Measurements from ENCODE around the gene ELP5. TPM values are rescaled to one million over a fixed set of nuclear protein-coding genes. Genes with fewer than 3 reads are reported as not detected.

The ELP5 gene
- total RNA-seq, 1 experiment from 2014 or later = 58.2 TPM

DNA sequence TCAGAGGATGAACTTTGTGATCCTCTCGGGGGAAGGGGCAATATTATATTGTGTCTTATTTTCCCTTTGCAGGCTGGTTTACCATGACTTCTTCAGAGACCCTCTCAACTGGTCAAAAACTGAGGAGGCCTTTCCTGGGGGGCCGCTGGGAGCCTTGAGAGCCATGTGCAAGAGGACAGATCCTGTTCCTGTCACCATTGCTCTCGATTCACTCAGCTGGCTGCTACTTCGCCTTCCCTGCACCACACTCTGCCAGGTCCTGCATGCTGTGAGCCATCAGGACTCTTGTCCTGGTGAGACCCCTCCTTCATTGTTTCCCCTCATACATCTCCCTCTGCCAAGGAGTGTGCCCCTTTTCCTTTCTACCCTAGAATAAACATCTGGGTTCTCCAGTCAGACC lies 2.5 kb downstream of the ELP5 start:
- no peak for DNase-seq (ENCODE audit: low read depth)

DNA sequence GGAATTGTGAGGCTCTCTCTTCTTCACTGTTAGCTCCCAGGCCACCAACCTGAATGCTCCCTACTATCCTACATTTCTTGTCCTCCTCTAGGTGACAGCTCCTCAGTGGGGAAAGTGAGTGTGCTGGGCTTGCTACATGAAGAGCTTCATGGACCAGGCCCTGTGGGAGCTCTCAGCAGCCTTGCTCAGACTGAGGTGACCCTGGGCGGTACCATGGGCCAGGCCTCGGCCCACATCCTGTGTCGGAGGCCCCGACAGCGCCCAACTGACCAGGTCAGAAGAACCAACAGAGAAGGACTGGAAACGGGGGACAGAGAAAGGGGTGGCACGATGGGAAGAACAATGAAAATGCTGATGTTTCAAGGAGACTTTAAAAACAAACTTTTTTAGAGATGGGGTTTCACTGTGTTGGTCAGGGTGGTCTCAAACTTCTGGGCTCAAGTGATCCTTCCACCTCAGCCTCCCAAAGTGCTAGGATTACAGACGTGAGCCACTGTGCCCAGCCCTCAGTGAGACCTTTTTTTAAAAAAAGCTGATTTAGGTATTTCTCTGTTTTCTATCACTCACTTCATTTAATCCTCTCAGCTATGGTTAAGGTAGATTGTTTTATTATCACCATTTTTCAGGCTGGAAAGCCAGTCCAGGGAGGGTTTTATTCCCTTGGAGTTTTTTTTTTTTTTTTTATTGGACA lies 4.9 kb downstream of the ELP5 start:
- no peak for DNase-seq (ENCODE audit: low read depth)

DNA sequence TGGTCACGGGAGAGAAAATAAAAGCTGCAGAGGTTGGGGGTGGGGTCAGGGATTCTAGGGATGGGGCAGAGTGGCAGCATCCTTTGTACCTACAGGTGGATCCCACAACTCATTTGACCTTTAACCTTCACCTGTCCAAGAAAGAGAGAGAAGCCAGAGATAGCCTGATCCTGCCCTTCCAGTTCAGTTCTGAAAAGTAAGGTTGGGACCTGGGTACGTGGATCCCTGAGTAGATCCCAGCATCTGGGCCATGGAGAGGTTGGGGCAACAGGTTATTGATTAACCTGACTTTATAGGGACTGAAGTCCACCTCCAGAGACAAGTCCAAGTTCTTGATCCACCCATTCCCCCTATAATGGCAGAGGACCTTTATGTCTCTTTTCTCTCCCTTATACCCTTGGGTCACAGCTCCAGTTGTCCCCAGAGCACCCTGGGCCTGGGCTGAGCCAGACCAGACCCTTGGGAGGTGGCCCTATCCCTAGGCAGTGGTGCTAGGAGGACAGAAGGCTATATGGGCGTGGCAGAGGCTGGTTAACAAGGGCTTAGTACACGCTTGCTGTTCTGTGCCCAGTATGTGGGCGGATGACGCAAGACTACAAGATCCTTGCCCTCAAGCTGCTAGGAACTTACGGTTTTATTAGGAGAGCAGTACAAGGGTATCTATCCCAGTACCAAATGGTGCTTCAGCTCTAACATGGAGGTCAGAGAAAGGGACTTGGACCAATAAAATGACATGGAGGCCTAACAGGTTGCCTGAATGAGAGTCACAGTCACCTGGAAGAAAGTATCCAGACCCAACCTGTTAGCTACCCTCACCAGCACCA lies 6.9 kb downstream of the ELP5 start:
- peak; percentile 46 for DNase-seq (ENCODE audit: low read depth)

DNA sequence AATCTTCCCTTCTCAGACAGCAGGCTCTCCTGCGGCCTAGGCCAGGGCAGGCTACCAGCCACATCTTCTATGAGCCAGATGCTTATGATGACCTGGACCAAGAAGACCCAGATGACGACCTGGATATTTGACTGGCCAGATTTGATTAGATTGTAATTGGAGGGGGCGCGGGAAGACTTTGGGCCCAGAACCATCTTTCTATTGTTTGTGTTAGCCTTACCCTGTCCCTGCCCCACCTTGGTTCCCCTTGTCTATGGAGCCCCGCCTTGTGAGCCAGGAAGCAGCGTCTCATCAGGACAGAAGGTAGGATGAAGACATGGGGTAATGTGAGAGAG lies 7.5 kb downstream of the ELP5 start:
- DNase-seq (ENCODE audit: low read depth) = no peak

DNA sequence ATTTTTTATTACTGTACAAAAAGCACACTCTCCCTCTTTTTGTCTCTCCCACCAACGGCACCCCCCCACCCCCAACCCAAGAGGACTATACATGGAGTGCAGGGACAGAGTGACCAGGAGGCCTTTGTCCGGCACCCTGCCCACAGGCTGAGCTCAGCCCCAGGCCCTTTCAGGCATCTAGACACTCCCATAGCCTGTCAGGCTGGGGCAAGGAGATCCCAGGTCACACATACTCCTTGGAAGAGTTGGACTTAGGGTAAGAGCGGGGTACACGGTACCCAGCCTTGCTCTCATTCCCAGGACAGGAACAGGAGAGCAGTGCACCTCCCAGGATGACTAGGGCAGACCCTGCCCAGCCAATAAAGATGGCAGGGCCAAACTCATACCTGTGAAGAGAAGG lies 8.1 kb downstream of the ELP5 start:
- no peak for DNase-seq (ENCODE audit: low read depth)

DNA sequence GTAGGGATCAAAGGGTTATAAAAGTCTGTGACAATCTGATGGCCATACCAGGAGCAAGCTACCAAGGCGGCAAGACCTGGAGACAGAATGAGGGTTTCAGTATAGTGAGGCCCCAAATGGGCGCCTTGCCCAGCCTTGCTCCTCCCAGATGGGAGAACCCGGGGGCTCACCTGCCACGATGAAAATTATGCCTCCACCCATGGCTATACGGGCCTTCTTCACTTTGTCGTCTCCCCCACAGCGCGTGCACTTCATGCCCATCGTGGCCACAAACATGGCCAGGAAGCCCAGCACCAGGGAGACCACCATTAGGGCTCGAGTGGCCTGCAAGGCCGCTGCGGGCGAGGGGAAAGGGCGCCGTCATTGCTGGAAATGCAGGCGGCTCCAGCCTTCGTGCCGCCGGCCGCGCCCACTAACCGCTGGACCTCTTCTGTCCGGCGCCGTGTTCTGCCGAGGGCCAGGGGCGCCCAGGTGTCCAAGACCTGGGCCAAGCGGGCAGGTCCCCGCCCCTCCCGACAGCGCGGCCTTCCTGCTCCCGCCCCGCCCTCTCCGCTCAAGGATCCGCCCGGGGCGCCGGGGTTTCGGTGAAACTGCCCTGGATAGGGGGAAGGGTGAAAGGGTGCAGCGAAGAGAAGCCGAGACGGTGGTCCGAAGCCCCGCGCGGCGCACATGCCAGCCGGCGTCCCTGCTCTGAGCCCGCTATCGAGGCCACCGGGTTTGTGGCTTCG lies 8.8 kb downstream of the ELP5 start:
- DNase-seq (ENCODE audit: low read depth) = no peak

DNA sequence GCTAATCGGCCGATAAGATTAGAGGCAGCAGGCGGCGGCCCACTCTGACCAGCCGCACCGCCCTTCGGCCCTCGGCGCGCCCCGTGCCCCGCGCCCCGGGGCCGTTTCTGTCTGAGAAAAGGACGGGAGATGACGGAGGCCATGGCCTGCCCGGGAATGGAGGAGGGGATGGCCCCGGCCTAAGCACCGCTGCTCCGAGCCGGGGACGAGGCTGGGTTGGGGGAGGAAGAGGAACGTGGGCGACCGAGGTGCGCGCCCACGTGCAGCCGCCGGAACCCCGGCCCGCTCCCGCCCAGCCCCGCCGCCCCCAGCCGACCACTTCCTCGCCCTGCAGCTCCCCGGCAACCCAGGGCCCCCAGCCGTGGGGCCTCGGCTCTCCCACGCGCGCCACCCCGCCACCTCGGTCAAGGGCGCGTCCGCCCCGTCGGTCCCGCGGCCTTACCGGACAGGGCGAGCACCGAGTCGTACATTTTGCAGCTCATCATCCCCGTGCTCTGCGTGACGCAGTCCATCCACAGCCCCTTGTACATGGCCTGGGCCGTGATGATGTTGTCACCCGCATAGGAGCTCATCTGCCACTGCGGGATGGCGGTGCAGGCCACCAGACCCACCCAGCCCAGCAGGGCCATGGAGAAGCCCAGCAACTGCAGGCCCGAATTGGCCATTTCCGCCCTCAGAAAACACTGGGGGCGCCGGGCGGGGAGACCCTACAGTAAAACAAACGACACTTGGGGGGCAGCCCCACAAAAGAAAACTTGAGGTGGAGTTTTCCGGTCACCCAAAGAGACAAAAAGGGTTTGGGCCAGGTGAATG lies 9.6 kb downstream of the ELP5 start:
- no peak for DNase-seq (ENCODE audit: low read depth)

DNA sequence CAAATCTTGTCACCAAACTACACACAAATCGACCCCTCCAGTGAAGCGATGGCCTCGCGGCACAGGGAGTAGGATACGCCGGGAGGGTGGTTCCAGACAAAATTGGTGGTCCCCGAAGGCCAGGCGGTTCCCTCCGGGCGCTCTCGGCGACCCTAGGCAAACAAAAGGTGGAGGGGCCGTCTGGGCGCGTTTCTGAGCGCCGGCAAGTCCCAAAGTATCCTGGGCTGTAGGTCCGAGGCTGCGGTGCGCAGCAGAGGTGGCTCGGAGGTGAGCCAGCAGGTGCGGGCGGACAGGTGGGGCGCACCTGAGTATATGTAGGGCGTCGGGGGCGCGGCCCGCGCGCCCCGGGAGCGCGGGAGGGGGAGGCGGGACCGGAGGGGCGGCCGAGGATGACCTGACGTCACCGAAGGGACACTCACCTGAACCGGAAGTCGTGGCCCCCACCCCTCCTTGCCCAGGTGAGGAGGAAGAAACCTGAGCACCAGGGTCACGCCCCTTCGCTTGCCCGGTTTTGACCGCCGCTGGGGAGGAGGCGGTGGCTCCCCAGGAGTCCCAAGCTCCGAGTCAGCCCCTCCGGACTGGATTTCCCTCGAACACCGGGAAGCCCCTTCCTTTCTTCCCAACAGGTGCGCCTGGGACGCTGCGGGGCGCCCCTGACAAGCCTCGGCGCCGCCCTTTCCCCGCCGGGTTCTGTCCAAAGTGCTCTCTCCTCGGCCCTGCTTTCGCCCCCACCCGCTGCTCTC lies 10.3 kb downstream of the ELP5 start, which contains the start of gene CLDN7:
CLDN7 (minus strand) TSS at position 287 of the 743 bp plus-strand sequence. CDS start 435 bp downstream, outside the sequence.
- no peak for DNase-seq (ENCODE audit: low read depth)

DNA sequence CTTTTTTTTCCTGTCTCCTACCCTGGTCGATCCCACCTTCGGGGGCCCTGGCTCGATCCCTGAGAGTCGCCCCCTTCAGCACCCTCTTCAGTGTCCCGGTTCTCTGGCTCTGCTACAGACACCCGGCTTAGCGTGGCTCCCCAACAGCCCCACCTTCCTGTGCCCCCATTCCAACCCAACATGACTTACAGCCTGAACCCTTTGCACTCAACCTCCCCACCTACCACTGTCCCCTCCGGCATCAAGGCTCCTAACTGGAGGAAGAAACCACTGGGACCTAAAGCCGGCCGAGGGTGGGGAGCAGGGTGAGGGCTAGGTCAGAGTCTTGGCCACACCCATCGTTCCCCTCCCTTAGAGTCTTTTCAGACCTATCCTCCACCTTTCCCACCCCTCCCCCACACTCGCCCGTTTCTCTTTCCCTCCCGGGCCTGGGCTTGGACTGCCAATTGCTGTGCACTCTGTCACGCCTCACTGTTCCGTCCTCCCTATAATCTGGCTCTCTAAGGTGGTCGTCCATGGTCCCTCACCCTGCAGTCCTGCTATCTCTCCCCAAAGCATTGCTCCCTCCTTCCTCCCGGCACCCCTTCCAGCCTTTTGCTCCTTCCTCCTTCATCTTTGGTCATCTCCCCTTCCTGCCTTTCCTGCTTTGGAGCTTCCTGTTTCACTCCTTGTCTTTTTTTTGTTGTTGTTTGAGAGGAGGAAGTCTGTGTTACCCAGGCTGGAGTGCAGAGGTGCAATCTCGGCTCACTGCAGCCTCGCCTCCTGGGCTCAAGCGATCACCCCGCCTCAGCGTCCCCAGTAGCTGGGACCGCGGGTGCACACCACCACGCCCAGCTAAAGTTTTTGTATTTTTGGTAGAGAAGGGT lies 11.2 kb downstream of the ELP5 start:
- DNase-seq (ENCODE audit: low read depth) = no peak

DNA sequence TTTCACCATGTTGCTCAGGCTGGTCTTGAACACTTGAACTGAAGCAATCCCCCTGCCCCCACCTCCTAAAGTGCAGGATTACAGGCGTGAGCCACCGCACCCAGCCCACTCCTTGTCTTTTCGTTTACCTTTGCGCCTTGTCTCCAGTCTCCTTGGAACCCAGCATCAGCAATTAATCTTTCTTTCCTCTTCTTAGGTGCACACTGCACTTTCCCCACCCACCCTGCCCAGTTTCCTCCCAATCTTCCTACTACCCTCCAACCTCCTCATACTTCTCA lies 11.7 kb downstream of the ELP5 start:
- DNase-seq (ENCODE audit: low read depth) = no peak

DNA sequence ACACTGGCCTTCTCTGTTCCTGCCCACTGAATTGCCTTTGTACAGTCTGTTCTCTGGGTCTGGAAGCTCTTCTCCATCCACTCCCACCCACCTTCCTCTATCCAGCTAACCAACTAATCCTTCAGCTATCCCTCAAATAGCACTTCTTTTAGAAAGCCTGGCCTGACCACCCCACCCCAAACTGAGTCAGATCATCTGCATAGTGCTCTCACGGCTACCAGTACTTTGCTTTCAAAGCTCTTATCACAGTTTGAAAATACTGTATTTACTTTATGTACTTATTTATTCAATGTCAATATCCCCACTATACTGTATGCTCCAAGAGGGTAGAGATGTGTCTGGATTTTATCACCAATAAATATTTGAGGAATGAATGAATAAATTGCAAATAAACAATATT lies 14.8 kb downstream of the ELP5 start:
- DNase-seq (ENCODE audit: low read depth) = peak; percentile 19

DNA sequence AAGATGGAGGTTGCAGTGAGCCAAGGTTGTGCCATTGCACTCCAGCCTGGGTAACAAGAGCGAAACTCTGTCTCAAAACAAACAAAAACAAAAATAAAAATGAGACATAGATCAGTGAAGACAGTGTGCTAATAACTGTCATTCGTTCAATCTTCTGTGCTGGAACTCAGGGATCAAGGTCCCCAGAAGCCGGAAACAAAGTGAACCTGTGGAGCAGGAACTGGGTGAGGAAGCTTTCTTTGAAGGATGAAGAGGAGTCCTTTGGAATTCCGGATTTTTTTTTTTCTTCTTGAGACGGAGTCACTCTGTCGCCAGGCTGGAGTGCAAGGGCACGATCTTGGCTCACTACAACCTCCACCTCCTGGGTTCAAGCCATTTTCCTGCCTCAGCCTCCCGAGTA lies 27.4 kb downstream of the ELP5 start:
- DNase-seq (ENCODE audit: low read depth) = no peak

DNA sequence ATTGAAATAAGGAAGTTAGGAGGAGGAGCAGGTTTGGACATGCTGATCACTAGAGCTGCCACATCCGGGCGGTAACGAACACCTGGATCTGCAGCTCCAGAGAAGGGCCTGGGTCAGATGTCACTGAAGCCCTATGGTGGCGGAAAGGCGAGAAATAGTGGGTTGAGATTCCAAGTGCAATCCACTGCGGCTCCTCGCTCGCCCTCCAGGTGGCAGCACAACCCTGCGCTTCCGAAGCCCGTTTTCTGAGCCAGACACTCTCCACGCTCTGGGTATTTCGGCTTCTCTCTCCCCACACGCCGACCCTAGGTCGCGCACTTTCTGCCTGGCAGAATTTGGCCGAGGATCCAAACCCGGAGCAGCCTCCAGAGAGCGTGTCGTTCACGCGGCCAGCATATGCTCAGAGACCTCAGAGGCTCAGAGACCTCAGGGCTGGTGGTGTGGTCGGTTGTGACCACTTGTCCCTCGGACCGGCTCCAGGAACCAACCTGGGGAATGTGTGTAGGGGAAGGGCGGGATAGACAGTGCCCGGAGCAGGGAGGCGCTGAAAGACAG lies 28.6 kb downstream of the ELP5 start:
- DNase-seq (ENCODE audit: low read depth) = peak; percentile 75

DNA sequence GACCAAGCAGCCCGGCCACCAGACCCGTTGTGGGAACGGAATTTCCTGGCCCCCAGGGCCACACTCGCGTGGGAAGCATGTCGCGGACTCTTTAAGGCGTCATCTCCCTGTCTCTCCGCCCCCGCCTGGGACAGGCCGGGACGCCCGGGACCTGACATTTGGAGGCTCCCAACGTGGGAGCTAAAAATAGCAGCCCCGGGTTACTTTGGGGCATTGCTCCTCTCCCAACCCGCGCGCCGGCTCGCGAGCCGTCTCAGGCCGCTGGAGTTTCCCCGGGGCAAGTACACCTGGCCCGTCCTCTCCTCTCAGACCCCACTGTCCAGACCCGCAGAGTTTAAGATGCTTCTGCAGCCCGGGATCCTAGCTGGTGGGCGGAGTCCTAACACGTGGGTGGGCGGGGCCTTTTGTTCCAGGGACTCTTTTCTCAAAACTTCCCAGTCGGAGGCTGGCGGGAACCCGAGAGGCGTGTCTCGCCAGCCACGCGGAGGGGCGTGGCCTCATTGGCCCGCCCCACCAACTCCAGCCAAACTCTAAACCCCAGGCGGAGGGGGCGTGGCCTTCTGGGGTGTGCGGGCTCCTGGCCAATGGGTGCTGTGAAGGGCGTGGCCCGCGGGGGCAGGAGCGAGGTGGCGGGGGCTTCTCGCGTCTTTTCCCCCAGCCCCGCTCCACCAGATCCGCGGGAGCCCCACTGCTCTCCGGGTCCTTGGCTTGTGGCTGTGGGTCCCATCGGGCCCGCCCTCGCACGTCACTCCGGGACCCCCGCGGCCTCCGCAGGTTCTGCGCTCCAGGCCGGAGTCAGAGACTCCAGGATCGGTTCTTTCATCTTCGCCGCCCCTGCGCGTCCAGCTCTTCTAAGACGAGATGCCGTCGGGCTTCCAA lies 29.3 kb downstream of the ELP5 start, which contains the start of gene SLC2A4:
SLC2A4 (plus strand) TSS at position 645 of the 879 bp plus-strand sequence; CDS start at position 862, 217 bp downstream.
- peak; percentile 91 for DNase-seq (ENCODE audit: low read depth)

DNA sequence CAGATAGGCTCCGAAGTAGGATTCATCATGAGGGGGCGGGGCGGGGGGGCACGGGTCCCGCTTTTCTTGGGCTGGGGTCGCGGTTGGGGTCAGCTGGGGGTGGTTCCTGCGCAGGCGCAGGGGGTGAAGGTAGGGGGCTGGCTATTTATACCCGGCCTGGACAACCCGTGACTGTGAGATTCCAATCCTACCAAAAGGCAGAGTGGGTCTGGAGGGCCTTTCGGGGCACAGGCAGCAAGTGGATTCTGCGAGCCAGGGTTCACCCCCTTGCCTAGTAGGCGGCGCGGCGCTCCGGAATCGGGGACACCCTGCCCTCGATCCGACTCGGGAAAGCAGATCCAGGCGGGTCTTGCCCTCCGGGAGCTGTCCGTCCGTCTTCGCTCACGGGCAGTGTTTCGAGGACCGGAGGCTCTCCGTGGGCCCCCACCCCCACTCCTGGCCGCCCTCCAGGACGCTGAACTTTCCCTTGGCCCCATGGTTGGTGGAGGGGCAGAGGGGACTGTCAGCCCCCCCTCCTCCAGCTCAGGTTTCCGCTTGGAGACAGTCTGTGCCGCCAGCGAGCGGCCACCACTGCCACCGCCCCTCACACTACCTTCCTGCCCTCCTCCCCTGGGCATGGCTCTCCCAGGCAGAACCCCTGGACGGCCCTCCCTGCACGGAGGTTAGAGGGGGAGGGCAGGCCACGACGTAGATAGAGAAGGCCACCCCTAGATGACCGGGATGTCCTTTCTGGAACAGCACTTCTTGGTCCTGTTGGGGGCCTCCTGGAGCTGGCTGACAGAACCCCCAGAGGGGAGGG lies 30.1 kb downstream of the ELP5 start:
- DNase-seq (ENCODE audit: low read depth) = no peak

DNA sequence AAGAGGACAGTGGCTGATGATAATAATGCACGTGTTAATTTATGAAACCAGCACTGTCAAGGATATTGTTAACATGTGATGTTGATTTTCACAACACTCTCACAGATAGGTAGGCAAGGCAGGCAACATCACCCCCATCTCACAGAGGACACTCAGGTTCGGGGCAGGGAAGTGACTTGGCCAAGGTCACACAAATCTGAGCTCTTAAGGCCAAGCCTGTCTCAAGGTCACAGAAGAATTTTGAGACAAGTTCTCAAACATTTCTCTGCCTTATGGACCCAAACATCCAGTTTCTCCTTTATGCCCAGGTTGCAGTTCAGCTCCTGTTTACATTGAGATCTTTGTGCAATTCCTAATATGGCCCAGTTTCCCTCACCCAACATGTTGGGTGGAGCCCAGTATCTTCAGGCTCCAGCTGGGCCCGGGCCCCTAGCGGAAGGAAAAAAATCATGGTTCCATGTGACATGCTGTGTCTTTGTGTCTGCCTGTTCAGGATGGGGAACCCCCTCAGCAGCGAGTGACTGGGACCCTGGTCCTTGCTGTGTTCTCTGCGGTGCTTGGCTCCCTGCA lies 30.8 kb downstream of the ELP5 start:
- DNase-seq (ENCODE audit: low read depth) = no peak

DNA sequence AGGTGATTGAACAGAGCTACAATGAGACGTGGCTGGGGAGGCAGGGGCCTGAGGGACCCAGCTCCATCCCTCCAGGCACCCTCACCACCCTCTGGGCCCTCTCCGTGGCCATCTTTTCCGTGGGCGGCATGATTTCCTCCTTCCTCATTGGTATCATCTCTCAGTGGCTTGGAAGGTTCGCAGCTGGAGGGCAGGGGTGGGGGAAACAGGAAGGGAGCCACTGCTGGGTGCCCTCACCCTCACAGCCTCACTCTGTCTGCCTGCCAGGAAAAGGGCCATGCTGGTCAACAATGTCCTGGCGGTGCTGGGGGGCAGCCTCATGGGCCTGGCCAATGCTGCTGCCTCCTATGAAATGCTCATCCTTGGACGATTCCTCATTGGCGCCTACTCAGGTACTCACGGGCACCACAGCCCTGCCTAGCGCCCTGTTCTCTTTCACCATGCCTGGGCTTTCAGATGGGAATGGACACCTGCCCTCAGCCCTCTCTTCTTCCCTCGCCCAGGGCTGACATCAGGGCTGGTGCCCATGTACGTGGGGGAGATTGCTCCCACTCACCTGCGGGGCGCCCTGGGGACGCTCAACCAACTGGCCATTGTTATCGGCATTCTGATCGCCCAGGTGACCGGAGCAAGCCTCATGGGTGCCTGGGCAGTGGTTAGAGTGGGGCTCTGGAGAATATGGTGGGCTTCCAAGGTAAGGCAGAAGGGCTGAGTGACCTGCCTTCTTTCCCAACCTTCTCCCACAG lies 31.6 kb downstream of the ELP5 start:
- no peak for DNase-seq (ENCODE audit: low read depth)
